GM19023 (cell line): Measurements from ENCODE around the gene PCDHGC5.
A peak's percentile ranks its signal among the peaks of the same experiment; 100 is the strongest.

Experiments used
- ATAC-seq: cut with Tn5 transposase; IDR thresholded peaks from one replicate; pipeline ENCODE4 v1.9.1; 2021; ENCODE audit warnings: mild to moderate bottlenecking, moderate library complexity; ENCODE audit not compliant: unreplicated experiment

PCDHGC5 gene

GRCh38 chr5:141528291-141528984, 39.6 kb downstream of the PCDHGC5 start:
- ATAC-seq: no peak

GRCh38 chr5:141529002-141529401, 40.1 kb downstream of the PCDHGC5 start:
- peak; percentile 60 for ATAC-seq

GRCh38 chr5:141529873-141530272, 41.0 kb downstream of the PCDHGC5 start:
- ATAC-seq: peak; percentile 33

- ATAC-seq: no peak
Measured at GRCh38 chr5:141532726-141533125, 43.8 kb downstream of the PCDHGC5 start.

GRCh38 chr5:141533897-141534296, 45.0 kb downstream of the PCDHGC5 start:
- no peak for ATAC-seq

GRCh38 chr5:141534492-141535213, 45.8 kb downstream of the PCDHGC5 start:
- ATAC-seq: no peak
